Measurements from ENCODE around the gene LGI2.

The LGI2 gene

GRCh38 chr4:24984602-24985532 is 45.9 kb downstream of the LGI2 start:
- DNase-seq (ENCODE audit: insufficient read length, low spot score) (no peak), FAIRE-seq (no peak)
- no peak for TF ChIP-seq CTCF (IDR thresholded peaks at IDR 0.05; ENCODE audit: insufficient read depth, missing control alignments)

GRCh38 chr4:24980740-24981139 is 50.0 kb downstream of the LGI2 start:
- no peak for TF ChIP-seq CTCF (IDR thresholded peaks at IDR 0.05; ENCODE audit: insufficient read depth, missing control alignments)
- DNase-seq (ENCODE audit: insufficient read length, low spot score) (no peak), FAIRE-seq (no peak)

GRCh38 chr4:24980064-24980690 is 50.6 kb downstream of the LGI2 start:
- FAIRE-seq (peak; percentile 88), DNase-seq (ENCODE audit: insufficient read length, low spot score) (no peak)
- TF ChIP-seq CTCF (IDR thresholded peaks at IDR 0.05; ENCODE audit: insufficient read depth, missing control alignments), result peak; percentile 85

GRCh38 chr4:24979554-24979953 is 51.2 kb downstream of the LGI2 start:
- DNase-seq (ENCODE audit: insufficient read length, low spot score) (no peak), FAIRE-seq (no peak)
- TF ChIP-seq CTCF (IDR thresholded peaks at IDR 0.05; ENCODE audit: insufficient read depth, missing control alignments), result no peak

- DNase-seq (ENCODE audit: insufficient read length, low spot score) (no peak), FAIRE-seq (no peak)
- TF ChIP-seq CTCF (IDR thresholded peaks at IDR 0.05; ENCODE audit: insufficient read depth, missing control alignments), result no peak
Observed at GRCh38 chr4:24978291-24979075, 52.3 kb downstream of the LGI2 start.

- no peak for FAIRE-seq
Observed at GRCh38 chr4:24975510-24975909, 55.2 kb downstream of the LGI2 start.

More at GRCh38 chr4:24975510-24975909, 55.2 kb downstream of the LGI2 start:
- TF ChIP-seq CTCF (IDR thresholded peaks at IDR 0.05; ENCODE audit: insufficient read depth, missing control alignments), result no peak
- DNase-seq (ENCODE audit: insufficient read length, low spot score), result no peak
